ENCODE results near the gene FIBCD1. TPM values are rescaled to one million over a fixed set of nuclear protein-coding genes. Genes with fewer than 3 reads are reported as not detected.
"Not testable (repeated sequence)": the region's sequence is repeated elsewhere in the genome, so short reads cannot be mapped to it uniquely, and the experiment has no call there.

The FIBCD1 gene
- total RNA-seq, 2 experiments from 2014 or later: not detected

- no peak overlapping the region for H3K27ac Mint-ChIP-seq
- peaks cover 3% of the 10 kb centered on the region for H3K27me3 Mint-ChIP-seq
- H3K4me3 Mint-ChIP-seq: no peak overlapping the region
- H3K36me3 Mint-ChIP-seq: no peaks in the 10 kb centered on the region
- ATAC-seq (ENCODE audit: low read depth): no peak
- H3K9me3 Mint-ChIP-seq: no peaks in the 10 kb centered on the region
- peaks cover 4% of the 10 kb centered on the region for H3K4me1 Mint-ChIP-seq
- no peak for DNase-seq
- POLR2A ChIA-PET: no interaction called here
Measured at GRCh38 chr9:130965680-130966079, 26.6 kb upstream of the FIBCD1 start.

GRCh38 chr9:130963916-130964315 is 24.9 kb upstream of the FIBCD1 start:
- Mint-ChIP-seq H3K27ac (no peak overlapping the region), H3K4me1 (peaks cover 4% of the 10 kb centered on the region), H3K36me3 (peaks cover under 1% of the 10 kb centered on the region), H3K9me3 (peaks cover 3% of the 10 kb centered on the region), H3K27me3 (no peaks in the 10 kb centered on the region), H3K4me3 (no peak overlapping the region)
- POLR2A ChIA-PET: no interaction called here
- no peak for DNase-seq
- ATAC-seq (ENCODE audit: low read depth): no peak

- Mint-ChIP-seq H3K4me3 (no peak overlapping the region), H3K9me3 (peaks cover 5% of the 10 kb centered on the region), H3K36me3 (peaks cover 3% of the 10 kb centered on the region), H3K27ac (no peak overlapping the region), H3K4me1 (peaks cover 4% of the 10 kb centered on the region), H3K27me3 (no peaks in the 10 kb centered on the region)
- no peak for DNase-seq
- no peak for ATAC-seq (ENCODE audit: low read depth)
- POLR2A ChIA-PET: no interaction called here
Measured at GRCh38 chr9:130963337-130963908, 24.4 kb upstream of the FIBCD1 start.

GRCh38 chr9:130962418-130963316 is 23.6 kb upstream of the FIBCD1 start:
- Mint-ChIP-seq H3K36me3 (peaks cover 3% of the 10 kb centered on the region), H3K27me3 (no peaks in the 10 kb centered on the region), H3K27ac (no peak overlapping the region), H3K4me3 (no peak overlapping the region), H3K4me1 (peaks cover 4% of the 10 kb centered on the region), H3K9me3 (peaks cover 5% of the 10 kb centered on the region)
- POLR2A ChIA-PET: no interaction called here
- no peak for ATAC-seq (ENCODE audit: low read depth)
- no peak for DNase-seq

GRCh38 chr9:130961511-130962300 is 22.7 kb upstream of the FIBCD1 start:
- Mint-ChIP-seq H3K4me3 (no peak overlapping the region), H3K9me3 (peaks cover 5% of the 10 kb centered on the region), H3K4me1 (peaks cover 4% of the 10 kb centered on the region), H3K27me3 (no peaks in the 10 kb centered on the region), H3K27ac (no peak overlapping the region), H3K36me3 (peaks cover 3% of the 10 kb centered on the region)
- POLR2A ChIA-PET: no interaction called here
- DNase-seq: no peak
- no peak for ATAC-seq (ENCODE audit: low read depth)

GRCh38 chr9:130960522-130961378 is 21.7 kb upstream of the FIBCD1 start:
- DNase-seq (no peak), ATAC-seq (ENCODE audit: low read depth) (no peak)
- Mint-ChIP-seq H3K27ac (no peak overlapping the region), H3K27me3 (peaks cover 3% of the 10 kb centered on the region), H3K4me1 (peaks cover 4% of the 10 kb centered on the region), H3K36me3 (peaks cover 3% of the 10 kb centered on the region), H3K4me3 (no peak overlapping the region), H3K9me3 (peaks cover 5% of the 10 kb centered on the region)
- POLR2A ChIA-PET: no interaction called here

- H3K27me3 Mint-ChIP-seq: peaks cover 3% of the 10 kb centered on the region
- ATAC-seq (ENCODE audit: low read depth) (no peak), DNase-seq (no peak)
- POLR2A ChIA-PET: no interaction called here
- peaks cover 3% of the 10 kb centered on the region for H3K36me3 Mint-ChIP-seq
- H3K4me3 Mint-ChIP-seq: no peak overlapping the region
- H3K4me1 Mint-ChIP-seq: no peaks in the 10 kb centered on the region
- H3K9me3 Mint-ChIP-seq: peaks cover 5% of the 10 kb centered on the region
- no peak overlapping the region for H3K27ac Mint-ChIP-seq
Measured at GRCh38 chr9:130959809-130960334, 20.8 kb upstream of the FIBCD1 start.

- ATAC-seq (ENCODE audit: low read depth); POLR2A ChIA-PET; H3K9me3 Mint-ChIP-seq; H3K27me3 Mint-ChIP-seq; H3K4me1 Mint-ChIP-seq; H3K36me3 Mint-ChIP-seq; DNase-seq: not testable (repeated sequence)
- peak overlapping the region; percentile 29 for H3K4me3 Mint-ChIP-seq
- peak overlapping the region; percentile 71 for H3K27ac Mint-ChIP-seq
Measured at GRCh38 chr9:130958564-130958963, 19.5 kb upstream of the FIBCD1 start.

GRCh38 chr9:130957451-130958203 is 18.6 kb upstream of the FIBCD1 start:
- DNase-seq: no peak
- POLR2A ChIA-PET: no interaction called here
- Mint-ChIP-seq H3K4me1 (no peaks in the 10 kb centered on the region), H3K27me3 (peaks cover 3% of the 10 kb centered on the region), H3K4me3 (no peak overlapping the region), H3K27ac (no peak overlapping the region), H3K36me3 (peaks cover 3% of the 10 kb centered on the region), H3K9me3 (peaks cover 5% of the 10 kb centered on the region)
- no peak for ATAC-seq (ENCODE audit: low read depth)

GRCh38 chr9:130956636-130957450 is 17.8 kb upstream of the FIBCD1 start:
- POLR2A ChIA-PET: no interaction called here
- H3K27me3 Mint-ChIP-seq: peaks cover 5% of the 10 kb centered on the region
- DNase-seq: no peak
- peaks cover 3% of the 10 kb centered on the region for H3K36me3 Mint-ChIP-seq
- H3K4me3 Mint-ChIP-seq: no peak overlapping the region
- H3K27ac Mint-ChIP-seq: no peak overlapping the region
- ATAC-seq (ENCODE audit: low read depth): no peak
- no peaks in the 10 kb centered on the region for H3K4me1 Mint-ChIP-seq
- H3K9me3 Mint-ChIP-seq: peaks cover 5% of the 10 kb centered on the region

- H3K27ac Mint-ChIP-seq: no peak overlapping the region
- no peaks in the 10 kb centered on the region for H3K4me1 Mint-ChIP-seq
- DNase-seq (no peak), ATAC-seq (ENCODE audit: low read depth) (no peak)
- POLR2A ChIA-PET: no interaction called here
- H3K27me3 Mint-ChIP-seq: peaks cover 5% of the 10 kb centered on the region
- H3K9me3 Mint-ChIP-seq: peaks cover 5% of the 10 kb centered on the region
- no peak overlapping the region for H3K4me3 Mint-ChIP-seq
- H3K36me3 Mint-ChIP-seq: peaks cover 3% of the 10 kb centered on the region
Measured at GRCh38 chr9:130955947-130956621, 17.0 kb upstream of the FIBCD1 start.
